IMR-90 (cell line): Measurements from ENCODE around the gene KLHDC9. TPM values are rescaled to one million over a fixed set of nuclear protein-coding genes. Genes with fewer than 3 reads are reported as not detected.

Experiments used
- ATAC-seq: fragments of 200-7000 bp; cut with Tn5 transposase; 2 replicates; pipeline ENCODE4 v1.9.1; 2020; ENCODE audit warnings: low read depth, mild to moderate bottlenecking, moderate library complexity
- BruUV-seq: library from RNA; stranded (reverse); fragments of 400-500 nt; replicated peaks from 2 replicates; lab custom pipeline; 2021; lab: Mats Ljungman, UMichigan
- CTCF ChIA-PET: fragments of 300-600 bp; formaldehyde crosslinking; extraction: SDS; loops from one replicate; lab custom pipeline; 2021; ENCODE audit warnings: antibody characterized with exemption; lab: Yijun Ruan, JAX
- POLR2A ChIA-PET: fragments of 300-600 bp; sonication (Branson Sonifier 250); formaldehyde crosslinking; loops from one replicate; lab custom pipeline; 2022; ENCODE audit warnings: antibody characterized with exemption; ENCODE audit not compliant: unreplicated experiment; lab: Charles Lee
- DNase-seq: peaks from one replicate; pipeline ENCODE4 v3.0.0; 2013
- H2AFZ ChIP-seq: replicated peaks from 2 replicates; pipeline ENCODE3; 2013; ENCODE audit warnings: low read length, mild to moderate bottlenecking; ENCODE audit not compliant: poor library complexity
- H2AK5ac ChIP-seq: 2 replicates; pipeline ENCODE4 v1.6.1; 2013; ENCODE audit warnings: low read depth, low read length, inconsistent platforms
- H2AK9ac ChIP-seq: replicated peaks from 2 replicates; pipeline ENCODE3; 2013; ENCODE audit warnings: mild to moderate bottlenecking, low read depth, low read length, moderate library complexity; ENCODE audit not compliant: poor library complexity
- H2BK120ac ChIP-seq: 2 replicates; pipeline ENCODE4 v1.6.1; 2013; ENCODE audit warnings: low read depth, low read length, inconsistent platforms
- H2BK15ac ChIP-seq: 3 replicates; pipeline ENCODE4 v1.6.1; 2013; ENCODE audit warnings: low read depth, low read length, inconsistent platforms
- H2BK20ac ChIP-seq: 2 replicates; pipeline ENCODE4 v1.6.1; 2013; ENCODE audit warnings: low read depth, mild to moderate bottlenecking, inconsistent platforms, low read length, moderate library complexity
- H2BK5ac ChIP-seq: 2 replicates; pipeline ENCODE4 v1.6.1; 2013; ENCODE audit warnings: mild to moderate bottlenecking, low read depth, low read length, inconsistent platforms; ENCODE audit not compliant: poor library complexity, severe bottlenecking
- H3K14ac ChIP-seq: replicated peaks from 2 replicates; pipeline ENCODE4 v1.6.1; 2013; ENCODE audit warnings: low read depth, low read length, inconsistent platforms
- H3K18ac ChIP-seq: 2 replicates; pipeline ENCODE4 v1.6.1; 2013; ENCODE audit warnings: low read depth, low read length, control low read depth
- H3K23ac ChIP-seq: 2 replicates; pipeline ENCODE4 v1.6.1; 2013; ENCODE audit warnings: low read depth, low read length, inconsistent platforms
- H3K27ac ChIP-seq: 2 replicates; pipeline ENCODE4 v1.5.1; 2013; ENCODE audit warnings: mild to moderate bottlenecking, control low read depth, low read length; ENCODE audit not compliant: insufficient read depth
- H3K27me3 ChIP-seq: 2 replicates; pipeline ENCODE4 v1.6.1; 2013; ENCODE audit warnings: low read length; ENCODE audit not compliant: control insufficient read depth, insufficient read depth
- H3K36me3 ChIP-seq: 2 replicates; pipeline ENCODE4 v1.6.1; 2013; ENCODE audit warnings: low read length, mixed read lengths; ENCODE audit not compliant: control insufficient read depth, insufficient read depth
- H3K4ac ChIP-seq: 2 replicates; pipeline ENCODE4 v1.6.1; 2013; ENCODE audit warnings: low read depth, low read length, inconsistent platforms
- H3K4me1 ChIP-seq: 2 replicates; pipeline ENCODE4 v1.6.1; 2013; ENCODE audit warnings: low read length, mixed read lengths; ENCODE audit not compliant: control insufficient read depth, insufficient read depth
- H3K4me2 ChIP-seq: 2 replicates; pipeline ENCODE4 v1.6.1; 2013; ENCODE audit warnings: low read depth, mild to moderate bottlenecking, control low read depth, low read length, moderate library complexity
- H3K4me3 ChIP-seq: 2 replicates; pipeline ENCODE4 v1.5.1; 2013; ENCODE audit warnings: low read depth, mild to moderate bottlenecking, control low read depth, low read length, moderate library complexity; ENCODE audit not compliant: insufficient read depth
- H3K56ac ChIP-seq: 2 replicates; pipeline ENCODE4 v1.6.1; 2013; ENCODE audit warnings: low read length, inconsistent platforms; ENCODE audit not compliant: insufficient read depth; ENCODE audit errors: extremely low read depth
- H3K79me1 ChIP-seq, 2 experiments: 2 replicates each; pipeline ENCODE4 v1.6.1; 2013; ENCODE audit warnings: low read length in 2 of 2, inconsistent platforms in 1 of 2, low read depth in 1 of 2
- H3K9ac ChIP-seq: 2 replicates; pipeline ENCODE4 v1.6.1; 2013; ENCODE audit warnings: low read depth, low read length, control low read depth
- H3K9me1 ChIP-seq: 2 replicates; pipeline ENCODE4 v1.6.1; 2013; ENCODE audit warnings: low read length, inconsistent platforms; ENCODE audit not compliant: insufficient read depth
- H3K9me3 ChIP-seq: 2 replicates; pipeline ENCODE4 v1.6.1; 2013; ENCODE audit warnings: low read length; ENCODE audit not compliant: control insufficient read depth, insufficient read depth
- H4K20me1 ChIP-seq: 2 replicates; pipeline ENCODE4 v1.6.1; 2013; ENCODE audit warnings: low read length, inconsistent platforms; ENCODE audit not compliant: insufficient read depth
- H4K5ac ChIP-seq: 2 replicates; pipeline ENCODE4 v1.6.1; 2013; ENCODE audit warnings: mild to moderate bottlenecking, low read depth, low read length, control low read depth
- H4K8ac ChIP-seq, 2 experiments: 2 replicates each; pipeline ENCODE4 v1.6.1; 2013; ENCODE audit warnings: low read depth in 2 of 2, low read length in 2 of 2, control low read depth in 1 of 2, inconsistent platforms in 1 of 2
- H4K91ac ChIP-seq: 2 replicates; pipeline ENCODE4 v1.6.1; 2013; ENCODE audit warnings: low read depth, low read length, inconsistent platforms; ENCODE audit not compliant: insufficient read depth
- BHLHE40 ChIP-seq: fragments of 150-350 bp; IDR thresholded peaks from 2 replicates; pipeline ENCODE4 v1.6.1; 2016; ENCODE audit warnings: mild to moderate bottlenecking, low read depth, low read length
- CEBPB ChIP-seq: IDR thresholded peaks from 2 replicates; pipeline ENCODE4 v1.6.1; 2012; ENCODE audit warnings: low read depth, low read length, improper control_type of control experiment
- CHD1 ChIP-seq: IDR thresholded peaks from 2 replicates; pipeline ENCODE4 v1.6.1; 2012; ENCODE audit warnings: low read depth, low read length, improper control_type of control experiment
- FOS ChIP-seq: fragments of 150-350 bp; IDR thresholded peaks from 2 replicates; pipeline ENCODE4 v1.6.1; 2016; ENCODE audit warnings: low read depth, low read length
- MAFK ChIP-seq: IDR thresholded peaks from 2 replicates; pipeline ENCODE4 v1.6.1; 2012; ENCODE audit warnings: low read depth, low read length, improper control_type of control experiment
- MAZ ChIP-seq: IDR thresholded peaks from 2 replicates; pipeline ENCODE4 v1.6.1; 2012; ENCODE audit warnings: low read depth, mild to moderate bottlenecking, low read length, improper control_type of control experiment, moderate library complexity, borderline replicate concordance
- MXI1 ChIP-seq: IDR thresholded peaks from 2 replicates; pipeline ENCODE4 v1.6.1; 2012; ENCODE audit warnings: low read depth, mild to moderate bottlenecking, low read length, moderate library complexity, borderline replicate concordance
- NFE2L2 ChIP-seq: fragments of 150-350 bp; IDR thresholded peaks from 2 replicates; pipeline ENCODE4 v1.6.1; 2016; ENCODE audit warnings: low read depth, mild to moderate bottlenecking, low read length
- POLR2A ChIP-seq: IDR thresholded peaks from 2 replicates; pipeline ENCODE4 v1.6.1; 2012; ENCODE audit warnings: mild to moderate bottlenecking, low read depth, low read length
- RAD21 ChIP-seq: IDR thresholded peaks from 2 replicates; pipeline ENCODE4 v1.6.1; 2012; ENCODE audit warnings: low read length, improper control_type of control experiment
- RCOR1 ChIP-seq: IDR thresholded peaks from 2 replicates; pipeline ENCODE4 v1.6.1; 2012; ENCODE audit warnings: mild to moderate bottlenecking, low read length, improper control_type of control experiment; ENCODE audit not compliant: insufficient replicate concordance
- RFX5 ChIP-seq: IDR thresholded peaks from 2 replicates; pipeline ENCODE4 v1.8.0; 2012; ENCODE audit warnings: low read depth, mild to moderate bottlenecking, low read length, moderate library complexity
- SMC3 ChIP-seq: fragments of 150-350 bp; IDR thresholded peaks from 2 replicates; pipeline ENCODE4 v1.6.1; 2016; ENCODE audit warnings: low read depth, mild to moderate bottlenecking, antibody characterized with exemption, low read length, moderate library complexity
- WGBS, 2 experiments: methylation state at CpG; one replicate each; pipeline versions ENCODE4 v1.1.5 to v1.1.7; 2013; ENCODE audit warnings: missing lambda C conversion rate in 2 of 2; ENCODE audit not compliant: insufficient read length in 1 of 2; ENCODE audit errors: extremely low coverage in 2 of 2; 5-methylcytosine and 5-hydroxymethylcytosine counted together
- dilution Hi-C: fragments of 300-500 bp; cut with HindIII; formaldehyde crosslinking; loops from one replicate; pipeline ENCODE4 v1.14.3; 2018; ENCODE audit warnings: low sequenced_read_pairs; ENCODE audit not compliant: unreplicated experiment
- in situ Hi-C: fragments of 300-500 bp; cut with MboI; formaldehyde crosslinking; loops from 3 replicates; pipeline ENCODE4 v1.14.3; 2019; ENCODE audit warnings: low sequenced_read_pairs, inconsistent platforms, mixed read lengths
- intact Hi-C: fragments of 100-400 bp; cut with micrococcal nuclease; formaldehyde crosslinking; loops from 2 replicates; pipeline ENCODE4 v1.10.0; 2022
- polyA plus RNA-seq, 3 experiments: library from polyadenylated mRNA; depleted of rRNA; stranded (reverse); fragments of >200 nt; gene quantifications; 2 replicates each; pipeline ENCODE4 v1.2.3, GENCODE V29; 2012; ENCODE audit warnings: low replicate concordance in 1 of 3
- total RNA-seq: library from RNA; depleted of rRNA; stranded (reverse); fragments of >200 nt; gene quantifications from 2 replicates; pipeline ENCODE4 v1.2.3, GENCODE V29; 2012
- TF ChIP-seq, protein P1 (sequence below): fragments of 150-350 bp; IDR thresholded peaks from 2 replicates; pipeline ENCODE4 v1.6.1; 2017; ENCODE audit warnings: mild to moderate bottlenecking, antibody characterized with exemption, low read length, low read depth
- TF ChIP-seq, protein P2 (sequence below): conservative IDR thresholded peaks from 2 replicates; pipeline ENCODE4 v1.5.1; 2012; ENCODE audit warnings: mild to moderate bottlenecking, low read depth, low read length, improper control_type of control experiment
- TF ChIP-seq, protein P3 (sequence below): fragments of 150-350 bp; IDR thresholded peaks from 2 replicates; pipeline ENCODE4 v1.6.1; 2016; ENCODE audit warnings: low read depth, mild to moderate bottlenecking, low read length, moderate library complexity, borderline replicate concordance

The KLHDC9 gene
- total and polyA plus RNA-seq, 2 of the 4 experiments (the other 2 are of a cell fraction): 0.18 to 0.70 TPM

DNA sequence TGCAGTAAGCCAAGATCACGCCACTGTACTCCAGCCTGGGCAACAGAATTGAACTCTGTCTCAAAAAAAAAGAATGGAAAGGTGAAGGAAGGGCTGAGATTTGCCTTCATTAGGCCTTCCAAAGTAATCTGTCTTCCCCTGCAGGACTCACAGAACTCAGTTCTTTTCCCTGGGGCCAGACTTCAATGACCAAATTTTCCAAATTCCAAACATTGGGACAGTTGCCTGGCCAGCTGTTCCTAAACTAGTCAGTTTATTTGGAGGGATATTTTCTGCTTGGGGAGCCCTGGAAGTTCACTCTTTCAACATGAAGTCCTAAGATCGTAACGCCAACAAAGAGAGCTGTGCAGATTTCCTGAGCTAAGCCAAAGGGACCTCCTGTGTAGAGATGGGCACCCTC is 39.7 kb downstream of the KLHDC9 start:
- Histone ChIP-seq H3K14ac (no peak overlapping the region), H2BK15ac (no peak overlapping the region), H3K27me3 (no peaks in the 10 kb centered on the region), H3K4me1 (no peaks in the 10 kb centered on the region), H2BK120ac (no peak overlapping the region), H3K36me3 (no peaks in the 10 kb centered on the region), H2BK20ac (no peak overlapping the region), H3K56ac (no peak overlapping the region), H2AFZ (no peak overlapping the region), H3K18ac (no peak overlapping the region), H3K9me3 (no peaks in the 10 kb centered on the region), H3K4me2 (no peak overlapping the region), H4K8ac (no peak overlapping the region), H4K91ac (no peak overlapping the region), H2AK5ac (no peak overlapping the region), H3K23ac (no peak overlapping the region), H3K4ac (no peak overlapping the region), H3K4me3 (no peak overlapping the region), H3K79me1 (peaks cover 13 to 41% of the 10 kb centered on the region in 2 experiments; a peak in 3 of 4 replicates), H4K20me1 (no peaks in the 10 kb centered on the region; the same call in 1 of the 2 replicates), H2AK9ac (no peak overlapping the region), H3K27ac (no peak overlapping the region), H3K9me1 (no peaks in the 10 kb centered on the region; the same call in 1 of the 2 replicates), H4K5ac (no peak overlapping the region), H3K9ac (no peak overlapping the region), H2BK5ac (no peak overlapping the region)
- TF ChIP-seq FOS (no peak), RFX5 (no peak), NFE2L2 (no peak), MXI1 (no peak), MAFK (no peak), CEBPB (no peak), RAD21 (no peak), SMC3 (no peak), POLR2A (no peak), RCOR1 (no peak), BHLHE40 (no peak), CHD1 (no peak), MAZ (no peak)
- TF ChIP-seq, protein P1, sequence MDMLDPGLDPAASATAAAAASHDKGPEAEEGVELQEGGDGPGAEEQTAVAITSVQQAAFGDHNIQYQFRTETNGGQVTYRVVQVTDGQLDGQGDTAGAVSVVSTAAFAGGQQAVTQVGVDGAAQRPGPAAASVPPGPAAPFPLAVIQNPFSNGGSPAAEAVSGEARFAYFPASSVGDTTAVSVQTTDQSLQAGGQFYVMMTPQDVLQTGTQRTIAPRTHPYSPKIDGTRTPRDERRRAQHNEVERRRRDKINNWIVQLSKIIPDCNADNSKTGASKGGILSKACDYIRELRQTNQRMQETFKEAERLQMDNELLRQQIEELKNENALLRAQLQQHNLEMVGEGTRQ: no peak
- TF ChIP-seq, protein P2, sequence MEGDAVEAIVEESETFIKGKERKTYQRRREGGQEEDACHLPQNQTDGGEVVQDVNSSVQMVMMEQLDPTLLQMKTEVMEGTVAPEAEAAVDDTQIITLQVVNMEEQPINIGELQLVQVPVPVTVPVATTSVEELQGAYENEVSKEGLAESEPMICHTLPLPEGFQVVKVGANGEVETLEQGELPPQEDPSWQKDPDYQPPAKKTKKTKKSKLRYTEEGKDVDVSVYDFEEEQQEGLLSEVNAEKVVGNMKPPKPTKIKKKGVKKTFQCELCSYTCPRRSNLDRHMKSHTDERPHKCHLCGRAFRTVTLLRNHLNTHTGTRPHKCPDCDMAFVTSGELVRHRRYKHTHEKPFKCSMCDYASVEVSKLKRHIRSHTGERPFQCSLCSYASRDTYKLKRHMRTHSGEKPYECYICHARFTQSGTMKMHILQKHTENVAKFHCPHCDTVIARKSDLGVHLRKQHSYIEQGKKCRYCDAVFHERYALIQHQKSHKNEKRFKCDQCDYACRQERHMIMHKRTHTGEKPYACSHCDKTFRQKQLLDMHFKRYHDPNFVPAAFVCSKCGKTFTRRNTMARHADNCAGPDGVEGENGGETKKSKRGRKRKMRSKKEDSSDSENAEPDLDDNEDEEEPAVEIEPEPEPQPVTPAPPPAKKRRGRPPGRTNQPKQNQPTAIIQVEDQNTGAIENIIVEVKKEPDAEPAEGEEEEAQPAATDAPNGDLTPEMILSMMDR: no peak
- TF ChIP-seq, protein P3, sequence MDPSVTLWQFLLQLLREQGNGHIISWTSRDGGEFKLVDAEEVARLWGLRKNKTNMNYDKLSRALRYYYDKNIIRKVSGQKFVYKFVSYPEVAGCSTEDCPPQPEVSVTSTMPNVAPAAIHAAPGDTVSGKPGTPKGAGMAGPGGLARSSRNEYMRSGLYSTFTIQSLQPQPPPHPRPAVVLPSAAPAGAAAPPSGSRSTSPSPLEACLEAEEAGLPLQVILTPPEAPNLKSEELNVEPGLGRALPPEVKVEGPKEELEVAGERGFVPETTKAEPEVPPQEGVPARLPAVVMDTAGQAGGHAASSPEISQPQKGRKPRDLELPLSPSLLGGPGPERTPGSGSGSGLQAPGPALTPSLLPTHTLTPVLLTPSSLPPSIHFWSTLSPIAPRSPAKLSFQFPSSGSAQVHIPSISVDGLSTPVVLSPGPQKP: no peak
- no TSS peak for BruUV-seq
- POLR2A ChIA-PET: no interaction called here
- WGBS, 2 experiments: no CpG with 5 or more reads among the region's 3 CpGs
- no peak for DNase-seq
- no peak for ATAC-seq
- CTCF ChIA-PET: no interaction called here
- intact Hi-C loops (loop anchor here (2.0 kb wide), 1 partner anchor 411 kb away; no protein-coding TSS in a partner anchor), in situ Hi-C loops (no loop called here), dilution Hi-C loops (no loop called here)
